Breast epithelium (tissue), 3 donors: ENCODE results near the gene RELN.

Source experiments
- POLR2A ChIP-seq: fragments of 450-650 bp; IDR thresholded peaks from one replicate; pipeline ENCODE4 v1.6.1; 2016; ENCODE audit warnings: antibody characterized with exemption, mild to moderate bottlenecking, moderate library complexity
- POLR2AphosphoS5 ChIP-seq, 3 donors: sonication (generic); formaldehyde crosslinking; IDR thresholded peaks; one replicate each; pipeline ENCODE4 v1.6.1; 2017; ENCODE audit warnings: antibody characterized with exemption in 3 of 3
- TF ChIP-seq, protein P1 (sequence below), 3 donors: fragments of 450-650 bp; IDR thresholded peaks; one replicate each; pipeline ENCODE4 v1.5.1; 2016 to 2017; ENCODE audit warnings: antibody characterized with exemption in 3 of 3, mild to moderate bottlenecking in 3 of 3, moderate library complexity in 3 of 3

DNA sequence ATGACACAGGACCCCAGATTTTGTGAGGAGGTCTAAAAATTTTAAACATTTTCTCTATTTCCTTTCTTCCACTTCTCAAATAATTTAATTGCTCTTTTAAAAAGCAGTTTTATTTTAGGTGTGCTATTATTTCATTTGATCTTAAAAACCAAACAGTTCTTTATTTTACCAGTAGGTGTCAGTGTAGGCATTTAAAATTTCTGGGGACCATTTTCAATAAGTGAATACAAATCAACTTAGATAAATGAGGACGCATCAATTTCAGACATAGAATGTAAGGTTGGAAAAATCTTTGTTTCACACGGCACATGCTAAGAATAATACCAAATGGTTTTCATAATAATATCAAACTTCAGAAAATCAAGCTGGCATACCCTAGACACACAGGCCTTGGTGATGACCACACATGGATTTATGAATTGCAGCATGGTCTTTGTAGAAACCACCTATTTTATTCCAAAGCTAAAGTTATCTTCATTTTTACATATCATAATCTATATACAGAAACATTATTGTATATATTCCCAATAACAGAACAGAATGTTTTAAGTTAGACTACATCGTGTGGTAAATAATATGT lies 415.9 kb downstream of the RELN start:
- TF ChIP-seq, protein P1, sequence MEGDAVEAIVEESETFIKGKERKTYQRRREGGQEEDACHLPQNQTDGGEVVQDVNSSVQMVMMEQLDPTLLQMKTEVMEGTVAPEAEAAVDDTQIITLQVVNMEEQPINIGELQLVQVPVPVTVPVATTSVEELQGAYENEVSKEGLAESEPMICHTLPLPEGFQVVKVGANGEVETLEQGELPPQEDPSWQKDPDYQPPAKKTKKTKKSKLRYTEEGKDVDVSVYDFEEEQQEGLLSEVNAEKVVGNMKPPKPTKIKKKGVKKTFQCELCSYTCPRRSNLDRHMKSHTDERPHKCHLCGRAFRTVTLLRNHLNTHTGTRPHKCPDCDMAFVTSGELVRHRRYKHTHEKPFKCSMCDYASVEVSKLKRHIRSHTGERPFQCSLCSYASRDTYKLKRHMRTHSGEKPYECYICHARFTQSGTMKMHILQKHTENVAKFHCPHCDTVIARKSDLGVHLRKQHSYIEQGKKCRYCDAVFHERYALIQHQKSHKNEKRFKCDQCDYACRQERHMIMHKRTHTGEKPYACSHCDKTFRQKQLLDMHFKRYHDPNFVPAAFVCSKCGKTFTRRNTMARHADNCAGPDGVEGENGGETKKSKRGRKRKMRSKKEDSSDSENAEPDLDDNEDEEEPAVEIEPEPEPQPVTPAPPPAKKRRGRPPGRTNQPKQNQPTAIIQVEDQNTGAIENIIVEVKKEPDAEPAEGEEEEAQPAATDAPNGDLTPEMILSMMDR (IDR thresholded peaks at IDR 0.05), result peak; percentile 12 to 60 (median 53)
- TF ChIP-seq POLR2AphosphoS5 (IDR thresholded peaks at IDR 0.05), result no peak
- no peak for TF ChIP-seq POLR2A
